ENCODE measurements around the gene CDO1.

The CDO1 gene

DNA sequence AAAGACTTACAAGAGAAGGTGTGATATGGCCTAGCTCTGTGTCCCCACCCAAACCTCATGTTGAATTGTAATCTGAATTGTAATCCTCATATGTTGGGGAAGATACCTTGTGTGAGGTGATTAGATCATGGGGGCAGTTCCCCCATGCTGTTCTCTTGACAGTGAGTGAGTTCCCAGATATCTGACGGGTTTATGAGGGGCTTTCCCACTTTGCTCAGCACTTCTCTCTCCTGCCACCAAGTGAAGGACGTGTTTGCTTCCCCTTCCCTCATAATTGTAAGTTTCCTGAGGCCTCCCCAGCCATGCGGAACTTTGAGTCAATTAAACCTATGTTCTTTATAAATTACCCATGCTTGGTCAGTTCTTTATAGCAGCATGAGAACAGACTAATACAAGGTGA, 49.0 kb downstream of the CDO1 start:
- H3K27ac ChIP-seq: no peak overlapping the region
- no peak for TF ChIP-seq CTCF (conservative IDR thresholded peaks at IDR 0.05)

GRCh38 chr5:115766608-115767007, 49.9 kb downstream of the CDO1 start:
- H3K27ac ChIP-seq: no peak overlapping the region
- TF ChIP-seq CTCF (conservative IDR thresholded peaks at IDR 0.05): no peak

DNA sequence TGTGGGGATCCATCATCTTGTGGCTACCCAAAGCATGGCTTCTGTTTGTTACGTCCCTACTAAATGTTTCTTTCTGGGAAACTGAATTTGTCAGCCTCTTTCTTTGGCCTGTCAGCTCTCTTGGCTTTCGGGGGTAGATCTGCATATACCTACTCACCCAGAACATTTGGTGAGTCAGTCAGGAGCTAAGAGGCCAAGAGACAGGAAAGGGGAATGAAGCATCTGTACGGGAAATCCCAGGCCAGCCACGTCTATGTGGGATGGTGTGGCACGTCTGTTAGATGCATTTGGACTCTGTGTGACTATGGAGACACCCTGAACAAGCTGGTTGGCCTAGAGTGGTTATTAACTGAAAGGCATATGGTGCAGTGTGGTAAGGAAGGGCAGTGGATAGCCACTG, 58.1 kb downstream of the CDO1 start:
- no peak overlapping the region for H3K27ac ChIP-seq
- TF ChIP-seq CTCF (conservative IDR thresholded peaks at IDR 0.05): no peak

GRCh38 chr5:115755675-115756074, 60.8 kb downstream of the CDO1 start:
- H3K27ac ChIP-seq: no peak overlapping the region
- no peak for TF ChIP-seq CTCF (conservative IDR thresholded peaks at IDR 0.05)

Measured in VCaP (cell line).